HG02840 (cell line): ENCODE data around the gene CHRNB1.

Source experiments
- ATAC-seq: cut with Tn5 transposase; IDR thresholded peaks from one replicate; pipeline ENCODE4 v1.9.1; 2021; ENCODE audit warnings: mild to moderate bottlenecking, moderate library complexity, moderate number of reproducible peaks; ENCODE audit not compliant: unreplicated experiment, low FRiP score

CHRNB1 gene

GRCh38 chr17:7414837-7415236 is 30.0 kb upstream of the CHRNB1 start:
- no peak for ATAC-seq

GRCh38 chr17:7415784-7416183 is 29.1 kb upstream of the CHRNB1 start:
- no peak for ATAC-seq

DNA sequence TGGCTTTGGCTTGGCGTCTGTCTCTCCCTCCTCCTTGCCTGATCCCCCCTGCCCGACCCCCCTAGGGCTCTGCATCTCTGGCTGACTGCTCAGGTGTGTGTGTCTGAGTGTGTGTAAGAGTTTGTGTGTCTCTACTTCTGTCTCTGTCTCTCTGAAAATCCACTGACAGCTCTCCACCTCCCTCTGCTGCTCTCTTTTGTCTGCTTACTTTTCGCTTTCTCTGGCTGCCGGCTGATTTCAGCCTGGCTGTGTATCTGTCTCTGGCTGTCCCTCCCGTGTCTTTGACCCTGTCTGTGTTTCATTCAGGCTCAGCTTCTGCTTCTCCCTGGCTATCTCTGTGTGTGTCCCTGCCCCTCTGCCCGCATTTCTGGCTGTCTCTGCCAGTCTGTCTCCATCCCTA is 28.5 kb upstream of the CHRNB1 start:
- ATAC-seq = no peak

DNA sequence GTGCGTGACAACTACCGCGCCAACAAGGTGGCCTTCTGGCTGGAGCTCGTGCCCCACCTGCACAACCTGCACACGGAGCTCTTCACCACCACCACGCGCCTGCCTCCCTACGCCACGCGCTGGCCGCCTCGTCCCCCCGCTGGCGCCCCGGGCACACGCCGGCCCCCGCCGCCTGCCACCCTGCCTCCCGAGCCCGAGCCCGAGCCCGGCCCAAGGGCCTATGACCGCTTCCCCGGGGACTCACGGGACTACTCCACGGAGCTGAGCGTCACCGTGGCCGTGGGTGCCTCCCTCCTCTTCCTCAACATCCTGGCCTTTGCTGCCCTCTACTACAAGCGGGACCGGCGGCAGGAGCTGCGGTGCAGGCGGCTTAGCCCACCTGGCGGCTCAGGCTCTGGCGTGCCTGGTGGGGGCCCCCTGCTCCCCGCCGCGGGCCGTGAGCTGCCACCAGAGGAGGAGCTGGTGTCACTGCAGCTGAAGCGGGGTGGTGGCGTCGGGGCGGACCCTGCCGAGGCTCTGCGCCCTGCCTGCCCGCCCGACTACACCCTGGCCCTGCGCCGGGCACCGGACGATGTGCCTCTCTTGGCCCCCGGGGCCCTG is 27.7 kb upstream of the CHRNB1 start:
- no peak for ATAC-seq

GRCh38 chr17:7418472-7419152 is 26.2 kb upstream of the CHRNB1 start:
- no peak for ATAC-seq

DNA sequence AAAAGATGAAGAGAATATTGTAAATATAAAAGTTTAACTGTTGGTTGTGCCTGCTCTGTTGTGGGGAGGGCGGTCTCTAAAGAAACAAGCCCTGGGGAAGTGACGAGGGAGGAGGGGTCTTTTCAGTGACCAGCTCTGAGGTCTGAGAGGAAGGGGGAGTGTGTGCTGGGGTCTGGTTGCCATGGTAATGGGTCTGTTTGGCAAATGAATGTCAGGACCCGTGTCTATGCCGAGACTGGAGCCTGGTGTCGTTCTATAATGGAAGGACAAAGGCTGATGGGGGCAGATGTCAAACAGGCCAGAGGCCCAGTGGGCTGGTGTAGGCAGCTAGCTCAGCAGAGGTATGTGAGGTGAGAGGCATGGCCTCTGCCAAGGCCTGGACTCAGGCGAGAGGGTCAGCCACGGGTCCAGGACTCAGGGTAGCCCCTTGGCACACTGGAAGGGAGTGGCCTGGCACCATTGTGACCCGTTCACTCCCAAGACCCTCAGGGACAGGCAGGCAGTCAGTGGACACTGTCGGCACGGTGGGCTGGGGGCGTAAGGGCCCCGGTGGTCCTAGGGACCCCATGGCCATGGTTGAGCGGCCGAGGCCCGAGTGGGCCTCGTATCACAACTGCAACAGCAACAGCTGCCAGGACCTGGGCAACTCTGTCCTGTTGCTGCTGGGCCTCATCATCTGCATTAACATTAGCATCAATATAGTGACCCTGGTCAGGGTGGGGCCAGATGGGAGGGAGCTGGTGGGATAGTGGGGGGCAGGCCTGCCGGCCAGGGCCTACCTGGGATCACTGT is 24.8 kb upstream of the CHRNB1 start, which contains the start of gene SPEM1:
Gene SPEM1, plus strand, starts transcription at position 506 of the 792 bp plus-strand sequence. Its CDS starts 61 bp downstream, at position 567.
- no peak for ATAC-seq

DNA sequence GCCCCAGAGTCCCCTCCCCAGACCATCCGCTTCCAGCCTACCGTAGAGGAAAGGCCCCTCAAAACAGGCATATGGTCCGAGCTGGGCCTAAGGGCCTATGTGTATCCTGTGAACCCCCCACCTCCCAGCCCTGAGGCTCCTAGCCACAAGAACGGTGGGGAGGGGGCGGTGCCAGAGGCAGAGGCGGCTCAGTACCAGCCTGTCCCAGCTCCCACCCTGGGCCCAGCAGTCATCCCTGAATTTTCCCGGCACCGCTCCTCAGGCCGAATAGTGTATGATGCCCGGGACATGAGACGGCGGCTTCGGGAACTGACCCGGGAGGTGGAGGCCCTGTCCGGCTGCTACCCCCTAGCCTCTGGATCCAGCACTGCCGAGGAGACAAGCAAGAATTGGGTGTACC is 23.7 kb upstream of the CHRNB1 start:
- ATAC-seq = no peak

DNA sequence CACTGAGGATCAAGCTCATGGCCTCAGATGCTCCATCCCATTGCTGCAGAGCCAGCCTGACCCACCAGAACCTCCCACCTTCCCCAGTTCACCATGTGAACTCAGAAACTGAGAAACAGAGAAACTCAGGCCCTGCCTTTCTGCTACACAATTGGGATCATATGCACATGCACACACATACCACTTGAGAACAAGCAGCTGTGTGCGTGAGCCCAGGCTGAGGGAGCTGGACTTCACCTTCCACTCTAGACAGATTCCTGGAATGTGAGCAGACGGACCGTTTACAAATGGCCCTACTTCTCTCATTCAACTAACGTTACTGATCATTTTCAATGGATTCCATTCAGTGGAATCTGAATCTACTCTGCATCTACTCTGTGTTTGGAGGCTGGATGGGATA is 21.2 kb upstream of the CHRNB1 start:
- ATAC-seq = no peak

GRCh38 chr17:7425316-7425715 is 19.5 kb upstream of the CHRNB1 start, which contains the start of gene SPEM2:
SPEM2 (plus strand) TSS chr17:7425616; CDS start chr17:7425689, 73 bp downstream.
- no peak for ATAC-seq

GRCh38 chr17:7425756-7426155 is 19.1 kb upstream of the CHRNB1 start:
- ATAC-seq = no peak

GRCh38 chr17:7426203-7426863 is 18.5 kb upstream of the CHRNB1 start:
- no peak for ATAC-seq

DNA sequence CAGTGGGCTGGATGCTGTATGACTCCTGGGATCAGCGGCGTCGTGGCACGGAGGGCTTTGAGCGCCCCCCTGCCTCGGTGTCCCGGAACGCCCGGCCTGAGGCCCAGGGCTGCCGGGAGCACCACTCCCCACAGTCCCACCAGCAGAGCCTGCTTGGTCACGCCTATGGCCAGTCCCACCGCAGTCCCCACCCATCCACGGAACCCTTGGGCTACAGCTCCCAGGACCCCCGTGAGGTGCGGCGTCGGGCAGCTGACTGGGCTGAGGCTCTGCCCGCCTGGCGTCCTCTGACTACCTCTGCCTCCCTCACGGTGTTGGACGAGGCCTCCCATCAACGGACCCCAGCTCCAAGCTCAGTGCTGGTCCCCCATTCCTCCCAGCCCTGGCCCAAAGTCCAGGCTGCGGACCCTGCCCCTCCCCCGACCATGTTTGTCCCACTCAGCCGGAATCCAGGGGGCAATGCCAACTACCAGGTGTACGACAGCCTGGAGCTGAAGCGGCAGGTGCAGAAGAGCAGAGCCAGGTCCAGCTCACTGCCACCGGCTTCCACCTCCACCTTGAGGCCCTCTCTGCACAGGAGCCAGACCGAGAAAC is 17.9 kb upstream of the CHRNB1 start:
- ATAC-seq = no peak

DNA sequence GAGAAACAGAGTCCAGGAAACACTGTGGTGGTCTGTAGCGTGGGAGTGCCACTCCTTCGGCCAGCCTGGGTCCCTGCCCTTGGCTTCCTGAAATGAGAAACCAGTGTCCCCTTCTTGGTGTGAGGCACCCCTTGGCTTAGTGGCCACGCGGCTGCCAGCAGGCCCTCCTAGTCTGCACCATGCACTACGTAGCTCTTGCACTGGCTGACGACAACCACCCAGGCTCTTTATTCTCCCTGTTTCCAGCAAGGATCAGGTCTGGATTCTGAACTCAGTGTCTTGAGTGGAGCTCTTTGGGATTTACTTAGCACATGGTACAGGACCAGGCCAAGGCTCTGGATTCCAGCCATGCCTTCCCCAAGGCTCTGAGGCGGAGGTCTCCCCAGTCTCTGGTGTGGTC is 17.3 kb upstream of the CHRNB1 start:
- no peak for ATAC-seq

- ATAC-seq = no peak
These were observed 16.3 kb upstream of the CHRNB1 start, which contains the start of gene SPEM3 for GRCh38 chr17:7428557-7428956. SPEM3 (plus strand) TSS chr17:7428857; CDS start chr17:7428903, 46 bp downstream.

DNA sequence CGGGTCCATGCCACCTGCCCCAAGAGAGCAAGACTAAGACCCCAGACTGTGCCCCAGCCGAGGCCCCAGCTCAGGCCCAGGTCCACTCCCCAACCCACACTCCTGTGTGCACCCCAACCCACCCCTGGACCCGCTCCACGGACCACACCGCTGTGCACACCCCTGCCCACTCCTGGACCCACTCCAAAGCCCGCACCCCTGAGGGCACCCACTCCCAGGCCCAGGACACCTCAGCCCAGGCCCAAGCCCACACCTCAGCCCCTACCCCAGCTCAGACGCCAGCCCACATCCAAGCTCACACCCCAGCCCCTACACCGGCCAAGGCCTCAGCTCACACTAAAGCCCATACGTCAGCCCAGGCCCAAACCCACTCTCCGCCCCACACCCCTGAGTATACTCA is 15.1 kb upstream of the CHRNB1 start:
- no peak for ATAC-seq

DNA sequence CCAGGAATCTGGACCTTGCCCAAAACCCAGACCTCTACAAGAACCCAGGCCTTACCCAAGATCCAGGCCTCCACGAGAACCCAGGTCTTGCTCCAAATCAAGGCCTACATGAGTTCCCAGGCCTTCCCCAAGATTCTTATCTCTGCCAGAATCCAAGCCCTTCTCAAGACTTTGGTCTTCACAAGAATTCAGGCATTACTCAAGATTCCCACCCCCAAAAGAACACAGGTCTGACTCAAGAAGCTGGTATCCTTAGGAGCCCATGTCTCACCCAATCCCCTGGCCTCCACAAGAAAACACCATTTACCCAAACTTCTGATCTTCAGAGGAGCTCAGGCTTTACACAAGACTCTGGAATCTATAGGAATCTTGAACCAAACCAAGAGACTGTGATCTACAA is 13.6 kb upstream of the CHRNB1 start:
- no peak for ATAC-seq

- ATAC-seq = no peak
These were observed 12.6 kb upstream of the CHRNB1 start for GRCh38 chr17:7432296-7432695.

GRCh38 chr17:7435676-7436555 is 8.9 kb upstream of the CHRNB1 start:
- ATAC-seq = peak; percentile 16

DNA sequence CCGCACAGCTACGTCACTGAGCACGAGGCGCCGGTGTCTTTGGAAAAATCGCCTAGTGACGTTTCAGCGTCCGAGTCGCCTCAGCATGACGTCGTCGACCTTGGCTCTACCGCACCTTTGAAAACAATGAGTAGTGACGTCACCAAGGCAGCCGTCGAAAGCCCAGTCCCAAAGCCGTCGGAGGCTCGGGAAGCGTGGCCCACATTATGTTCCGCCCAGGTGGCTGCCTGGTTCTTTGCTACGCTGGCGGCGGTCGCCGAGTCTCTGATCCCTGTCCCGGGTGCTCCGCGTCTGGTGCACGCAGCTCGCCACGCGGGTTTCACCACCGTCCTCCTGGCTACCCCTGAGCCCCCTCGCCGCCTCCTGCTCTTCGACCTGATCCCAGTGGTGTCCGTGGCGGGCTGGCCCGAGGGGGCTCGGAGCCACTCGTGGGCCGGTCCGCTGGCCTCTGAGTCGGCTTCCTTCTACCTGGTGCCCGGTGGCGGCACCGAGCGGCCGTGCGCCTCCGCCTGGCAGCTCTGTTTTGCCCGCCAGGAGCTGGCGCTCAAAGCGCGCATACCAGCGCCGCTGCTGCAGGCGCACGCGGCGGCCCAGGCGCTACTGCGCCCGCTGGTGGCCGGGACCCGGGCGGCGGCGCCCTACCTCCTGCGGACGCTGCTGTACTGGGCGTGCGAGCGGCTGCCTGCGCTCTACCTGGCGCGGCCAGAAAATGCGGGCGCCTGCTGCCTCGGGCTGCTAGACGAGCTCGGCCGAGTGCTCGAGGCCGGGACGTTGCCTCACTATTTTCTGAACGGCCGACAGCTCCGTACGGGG is 8.1 kb upstream of the CHRNB1 start:
- no peak for ATAC-seq
